ENCODE results near the gene ENDOD1.

The ENDOD1 gene

DNA sequence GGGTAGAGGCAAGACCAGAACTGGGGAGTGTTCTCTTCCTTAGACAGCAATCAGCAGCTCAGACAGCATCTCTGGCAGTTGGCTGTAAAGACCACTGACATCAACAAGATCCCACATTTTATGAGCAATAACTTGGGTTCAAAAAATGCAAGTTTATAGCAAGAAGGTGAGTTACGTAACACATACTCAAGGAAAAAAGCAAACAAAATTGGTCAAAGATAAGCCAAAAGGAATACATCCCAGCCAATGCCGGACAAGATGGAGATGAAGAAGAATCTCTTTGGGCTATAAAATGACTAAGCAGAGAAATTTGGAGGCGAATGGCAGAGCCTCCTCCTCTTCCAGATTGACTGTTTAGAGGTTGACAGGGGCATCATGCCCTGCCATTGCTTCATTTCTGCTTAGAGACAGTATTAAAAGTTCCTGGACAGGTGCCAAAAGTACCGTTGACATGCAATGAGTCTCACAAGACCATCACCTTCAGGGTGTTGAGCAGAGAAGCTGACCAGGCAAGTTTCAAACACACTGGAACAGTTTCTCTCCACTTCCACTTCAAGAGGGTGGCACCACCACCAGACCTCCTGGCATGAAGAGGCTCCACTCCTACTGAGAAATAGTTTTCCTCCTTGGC, 55.9 kb downstream of the ENDOD1 start:
- no peak for DNase-seq

DNA sequence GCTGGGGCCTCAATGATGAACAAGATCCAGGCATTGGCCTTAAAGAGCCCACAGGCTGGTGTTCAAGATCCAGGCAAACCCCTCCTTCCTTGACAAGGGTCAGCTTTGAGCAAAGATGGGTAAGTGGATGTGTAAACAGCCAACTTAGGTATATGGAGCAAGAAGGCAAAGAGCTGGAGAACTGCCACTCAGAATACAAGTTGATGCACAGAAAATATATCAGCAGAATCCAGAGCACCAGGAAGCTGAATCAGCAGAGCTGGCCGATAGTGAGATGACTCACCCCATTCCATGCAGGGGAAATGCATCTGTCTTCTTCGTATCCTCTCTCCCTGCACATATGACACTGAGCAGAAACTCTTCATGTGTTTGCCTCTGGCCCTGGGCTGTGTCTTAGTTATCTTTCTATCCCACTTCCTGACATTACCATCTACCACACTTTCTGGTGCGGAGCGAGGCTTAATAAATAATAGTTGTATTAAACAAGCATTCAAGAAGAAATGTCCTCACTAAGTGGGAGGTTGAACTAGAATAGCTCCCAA, 57.8 kb downstream of the ENDOD1 start:
- DNase-seq, result peak; percentile 96

DNA sequence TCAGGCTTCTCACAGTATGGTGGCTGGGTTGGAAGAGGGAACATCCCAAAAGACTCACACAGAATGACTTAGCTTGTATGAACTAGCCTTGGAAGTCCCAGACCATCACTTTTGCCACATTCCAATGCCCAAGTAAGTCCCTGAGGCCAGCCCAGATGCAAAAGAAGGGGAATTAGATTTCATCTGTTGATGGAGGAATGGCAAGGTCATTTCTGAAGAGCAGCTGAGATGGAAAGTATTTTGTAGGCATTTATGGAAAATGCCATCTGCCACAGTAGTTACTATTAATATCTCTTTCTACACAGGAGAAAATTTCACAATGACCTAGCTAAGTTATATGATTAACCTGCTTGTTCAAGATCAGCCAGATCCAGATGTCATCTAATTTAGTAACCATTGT, 58.8 kb downstream of the ENDOD1 start:
- no peak for DNase-seq

DNA sequence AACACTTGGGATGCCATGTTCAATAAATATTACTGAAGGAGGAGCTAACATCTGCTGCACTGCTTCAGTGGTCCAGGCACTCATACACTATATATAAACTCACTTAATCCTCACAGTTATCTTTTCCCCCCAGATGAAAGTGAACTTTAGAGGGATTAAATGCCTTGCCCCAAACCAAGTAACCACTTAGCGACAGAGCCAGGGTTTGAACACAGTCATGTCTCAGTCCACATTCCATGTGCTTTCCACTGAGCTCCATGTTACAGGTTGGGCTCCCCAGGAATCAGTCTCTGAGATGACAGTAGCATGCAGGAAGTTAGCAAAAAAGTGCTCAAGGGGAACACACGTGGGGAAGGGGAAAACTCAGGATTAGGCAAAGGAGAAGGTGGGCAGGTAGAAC, 59.3 kb downstream of the ENDOD1 start:
- DNase-seq, result no peak

DNA sequence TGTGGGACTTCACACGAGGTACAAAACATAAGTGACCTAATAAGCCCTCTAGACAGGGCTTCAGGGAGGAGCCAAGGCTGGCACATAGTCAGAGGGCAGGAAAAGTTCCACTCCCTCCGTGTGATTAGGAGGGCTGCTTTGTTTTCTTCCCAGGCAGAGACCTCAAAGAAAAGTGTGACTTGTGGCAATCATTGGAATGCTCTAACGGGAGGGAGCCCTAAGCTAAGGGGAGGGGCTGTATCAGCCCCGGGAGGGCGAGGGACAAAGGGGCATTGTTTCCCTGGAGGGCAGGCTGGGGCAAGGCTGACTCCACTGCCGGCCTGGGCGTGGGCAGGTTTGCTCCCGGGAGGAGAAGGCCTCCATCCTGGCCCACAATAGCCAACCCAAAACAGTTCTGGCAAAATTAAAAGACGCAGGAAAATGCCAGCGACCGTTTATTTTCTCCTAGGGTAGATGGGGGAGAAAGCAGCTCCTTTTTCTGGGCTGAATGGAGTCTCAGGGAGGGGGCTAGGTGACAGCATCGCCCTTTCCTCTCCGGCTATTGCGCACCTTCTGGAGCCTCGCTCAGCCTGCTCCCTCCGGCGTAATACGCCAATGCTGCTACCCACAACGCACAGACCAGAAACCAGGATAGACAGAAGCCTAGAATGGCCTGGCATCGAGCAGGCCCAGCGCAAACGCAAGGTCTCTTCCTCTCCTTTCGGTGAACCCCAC, 60.2 kb downstream of the ENDOD1 start:
- no peak for DNase-seq

DNA sequence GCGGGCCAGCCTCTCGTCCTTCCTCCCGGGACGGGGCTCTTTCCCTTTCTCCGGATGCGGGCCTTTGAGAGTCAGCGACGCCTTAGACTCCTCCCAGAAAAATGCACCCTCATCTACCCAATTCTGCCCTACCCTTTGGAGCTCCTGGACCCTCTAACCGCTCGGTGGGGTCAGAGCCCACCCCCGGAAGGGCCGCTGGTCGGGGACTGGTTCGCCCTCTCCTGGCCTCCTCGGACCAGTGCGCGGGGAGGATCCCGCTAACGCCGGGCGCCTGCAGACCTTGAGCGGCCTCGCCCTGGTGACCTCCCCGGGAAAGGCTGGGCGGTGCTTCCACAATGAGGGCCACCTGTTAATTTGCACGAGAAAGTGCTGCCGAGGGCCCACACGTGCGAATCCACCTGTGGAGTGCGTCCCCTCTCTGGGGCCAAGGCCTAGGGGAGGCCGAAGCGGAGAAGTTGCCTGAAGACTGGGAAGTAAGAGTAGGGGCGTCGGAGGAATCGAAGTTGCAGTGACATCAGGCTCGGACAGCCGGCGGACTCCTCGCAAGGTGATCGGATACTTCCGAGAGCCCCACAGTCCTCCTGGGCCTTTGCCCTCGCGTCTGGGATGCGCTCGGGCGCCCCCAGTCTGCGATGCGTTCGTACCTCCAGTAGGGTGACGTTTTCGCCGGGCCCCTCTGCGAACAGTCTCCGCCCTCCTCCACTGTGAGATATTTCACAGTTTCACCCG, 61.5 kb downstream of the ENDOD1 start:
- DNase-seq, result peak; percentile 71

DNA sequence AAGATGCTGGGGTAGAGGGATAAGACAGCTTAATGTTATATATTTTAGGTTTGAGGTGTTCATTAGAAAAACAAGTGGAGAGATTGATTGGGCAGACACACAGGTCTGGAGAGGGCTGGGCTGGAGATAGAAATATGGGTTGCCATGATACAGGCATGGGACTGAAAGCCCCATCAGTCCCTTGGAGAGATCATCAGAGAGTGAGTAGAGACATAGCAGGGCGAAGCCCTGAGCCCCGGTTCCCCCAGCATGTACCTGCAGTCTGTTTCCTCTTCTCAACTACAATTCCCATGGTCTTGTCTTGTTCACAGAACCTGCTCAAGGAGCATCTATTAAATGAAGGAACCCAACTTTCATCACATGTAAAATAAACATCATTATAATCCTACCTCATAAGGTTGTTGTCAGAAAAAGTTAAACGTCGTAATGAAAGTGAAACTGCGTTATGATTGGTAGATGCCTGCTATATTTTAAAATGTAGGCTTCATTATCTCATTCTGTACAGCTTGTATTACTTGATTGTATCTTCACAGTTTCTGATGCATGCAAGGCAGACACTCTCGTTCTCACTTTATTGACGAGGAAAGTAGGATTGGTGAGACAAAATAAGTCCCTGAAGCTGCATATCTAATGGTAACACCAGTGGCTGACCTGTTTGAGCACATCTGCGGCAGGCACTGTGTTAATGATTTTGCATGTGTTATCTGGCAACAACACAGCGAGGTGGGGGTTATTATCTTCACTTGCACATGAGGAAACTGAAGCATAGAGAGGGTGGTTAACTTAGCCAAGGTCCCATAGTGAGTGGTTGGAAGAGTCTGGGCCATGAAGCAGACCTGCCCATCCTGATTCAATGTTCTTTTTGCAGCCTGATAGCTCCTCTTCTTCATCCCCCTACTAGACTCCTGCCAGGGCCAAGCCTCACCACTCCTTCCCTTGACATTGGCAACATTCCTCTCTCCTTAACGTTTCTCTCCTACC, 63.5 kb downstream of the ENDOD1 start:
- DNase-seq, result no peak

DNA sequence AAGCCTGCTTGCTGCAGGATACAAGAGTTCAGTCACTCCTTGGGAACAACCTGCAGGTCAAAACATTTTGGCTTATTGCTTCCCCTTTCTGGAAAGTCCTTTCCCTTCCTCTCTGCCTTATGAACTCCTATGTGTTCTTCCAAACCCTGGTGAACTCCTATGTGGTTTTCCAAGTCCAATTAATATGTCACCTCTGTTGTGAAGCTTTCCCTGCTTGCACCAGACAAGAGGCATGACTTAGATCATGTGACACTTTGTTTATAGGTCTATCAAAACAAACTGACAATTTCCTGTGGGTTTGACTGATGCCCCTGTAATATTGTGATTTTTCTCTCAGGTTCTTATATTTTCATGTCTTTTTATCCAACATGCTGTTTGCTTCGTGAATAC, 64.2 kb downstream of the ENDOD1 start:
- DNase-seq, result no peak

DNA sequence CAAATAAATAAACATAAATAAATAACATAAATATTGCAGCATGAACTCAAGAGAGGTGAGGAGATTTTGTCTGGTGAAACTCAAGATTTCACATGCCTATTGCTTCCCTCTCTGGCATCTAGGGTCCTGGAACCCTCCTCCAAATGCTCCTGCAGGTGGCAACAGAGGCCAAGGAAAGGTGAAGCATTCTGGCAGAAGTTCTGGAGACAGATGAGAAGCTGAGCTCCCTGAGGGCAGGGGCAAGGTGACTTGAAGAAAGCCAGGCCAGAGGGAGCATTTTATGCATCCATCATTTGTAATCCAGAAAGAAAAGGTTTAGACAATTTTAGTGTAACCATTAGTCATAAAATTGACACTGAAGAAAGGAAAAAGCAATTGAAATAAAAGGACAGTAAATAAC, 64.9 kb downstream of the ENDOD1 start:
- DNase-seq, result peak; percentile 47

DNA sequence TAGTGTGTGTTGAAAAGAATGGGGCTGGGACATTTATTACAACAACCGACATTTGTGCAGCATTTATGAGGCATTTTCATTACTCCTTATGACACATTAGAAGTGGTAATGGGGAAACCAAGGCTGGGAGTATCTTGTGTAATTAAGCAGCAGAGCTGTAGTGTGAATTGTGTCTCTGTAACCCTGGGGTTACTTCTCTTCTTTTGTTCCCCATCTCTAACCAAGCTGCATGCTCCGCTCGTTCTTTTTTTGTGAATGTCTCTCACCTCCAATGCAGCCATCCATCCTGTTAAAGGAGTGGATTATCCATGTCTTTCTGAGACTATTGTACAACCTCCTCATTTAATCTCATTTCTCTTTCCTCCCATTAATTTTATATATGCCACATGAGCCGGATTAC, 65.7 kb downstream of the ENDOD1 start:
- no peak for DNase-seq

DNA sequence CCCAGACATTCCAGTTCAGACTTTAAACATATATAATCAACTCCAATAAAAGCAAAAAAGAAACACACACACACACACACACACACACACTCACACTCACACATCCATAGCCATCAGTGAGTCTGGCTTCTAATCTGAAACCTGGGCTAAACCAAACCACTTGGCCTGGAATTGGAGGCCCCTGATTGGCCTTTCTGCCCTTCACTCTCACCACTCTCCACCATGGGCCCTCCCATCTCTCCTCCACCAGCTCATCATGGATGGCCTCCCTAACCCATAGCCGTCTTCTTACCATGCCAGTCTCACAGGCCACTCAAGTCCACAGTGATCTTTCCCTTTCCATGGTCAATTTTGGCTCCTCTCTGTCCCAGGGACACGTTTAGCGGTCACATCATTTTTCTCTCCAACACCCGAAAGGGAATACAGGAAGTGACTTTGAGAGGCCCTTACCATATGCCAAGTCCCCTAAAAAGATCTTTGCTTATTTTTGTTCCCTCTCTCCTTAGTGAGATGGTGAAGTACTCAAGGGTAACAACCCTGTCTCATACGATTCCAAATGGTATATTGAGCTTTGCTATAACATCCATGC, 66.6 kb downstream of the ENDOD1 start:
- no peak for DNase-seq

DNA sequence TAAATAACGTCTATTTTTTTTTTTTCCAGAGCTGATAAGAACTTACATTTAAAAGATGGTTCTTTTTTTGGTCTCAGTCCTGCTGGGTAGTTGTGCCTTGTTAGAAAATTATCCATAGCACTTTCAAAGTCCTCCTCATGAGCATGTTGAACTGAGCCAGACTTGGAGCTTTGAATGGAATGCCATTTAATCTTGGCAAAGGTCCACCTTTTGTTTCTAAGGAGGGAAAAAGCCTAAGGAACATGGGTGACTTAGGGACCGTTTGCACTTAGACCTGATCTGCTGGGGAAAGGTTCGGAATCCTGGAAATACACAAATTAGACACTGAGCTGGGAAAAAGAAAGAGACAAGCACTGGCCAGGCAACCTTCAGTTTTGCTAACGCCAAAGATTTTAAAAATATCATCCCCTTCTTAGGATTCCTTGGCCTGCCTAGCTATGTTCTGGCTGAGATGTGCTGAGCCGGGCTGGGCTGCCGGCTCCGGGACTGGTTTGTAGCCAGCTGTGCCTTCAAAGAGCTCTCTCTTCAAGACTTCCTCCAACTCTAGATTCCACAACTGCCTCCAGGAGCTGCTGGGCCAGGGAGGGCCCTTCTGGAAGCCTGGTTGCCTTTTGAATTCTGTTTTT, 67.4 kb downstream of the ENDOD1 start:
- DNase-seq, result no peak

DNA sequence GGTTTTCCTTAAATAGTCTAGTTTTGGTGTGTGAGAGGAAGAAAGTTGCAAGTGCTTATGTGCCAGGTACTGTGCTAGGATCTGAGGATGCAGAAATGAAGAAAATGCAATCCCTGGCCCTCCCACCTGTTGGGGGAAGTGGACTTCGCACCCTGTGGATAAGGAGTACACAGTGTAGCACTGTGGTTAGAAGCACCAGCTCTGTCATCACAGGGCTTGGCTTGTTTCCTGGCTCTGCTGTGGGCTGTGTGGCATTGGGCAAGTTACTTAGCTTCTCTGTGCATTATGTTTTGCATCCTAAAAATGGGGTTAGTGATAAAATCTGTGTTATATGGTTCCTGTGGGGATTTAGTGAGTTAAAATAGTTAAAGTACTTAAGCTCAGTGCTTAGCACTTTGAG, 68.2 kb downstream of the ENDOD1 start:
- no peak for DNase-seq

DNA sequence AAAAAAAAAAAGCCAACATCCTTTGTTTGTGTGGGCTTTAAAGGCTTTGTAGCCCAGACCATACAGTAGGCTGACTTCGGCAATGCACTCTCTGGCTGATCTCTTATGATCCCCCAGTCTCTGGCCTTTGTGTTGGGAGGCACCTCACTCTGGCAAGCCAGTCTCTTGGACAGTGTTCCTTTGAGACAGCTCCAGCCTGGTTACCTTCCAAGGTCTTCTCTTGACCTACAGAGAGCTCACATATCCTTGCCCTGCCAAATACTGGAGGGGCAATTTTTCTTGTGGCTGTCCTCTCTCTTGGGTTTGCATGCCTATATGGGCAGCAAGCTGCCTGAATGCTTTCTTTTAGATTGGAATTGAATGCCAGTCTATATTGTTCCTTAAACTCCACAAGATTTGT, 71.6 kb downstream of the ENDOD1 start:
- no peak for DNase-seq

DNA sequence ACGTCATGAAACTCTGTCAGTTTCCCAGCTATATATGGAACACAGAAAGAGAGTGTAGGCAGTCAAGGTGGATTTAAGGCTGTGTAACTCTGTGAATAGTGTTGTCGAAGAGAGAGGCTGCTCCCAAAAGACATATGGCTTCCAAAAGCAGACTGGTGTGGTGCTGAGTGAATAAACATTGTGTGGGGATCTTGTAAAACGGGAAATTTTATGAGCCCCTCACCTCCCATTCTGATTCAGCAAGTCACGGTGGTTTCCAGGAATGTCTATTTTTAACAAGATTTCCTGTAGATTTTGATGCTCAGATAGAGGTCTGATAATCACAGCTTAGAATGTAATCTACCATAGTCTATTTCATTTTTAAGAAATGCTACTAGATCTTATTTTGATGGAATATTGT, 73.5 kb downstream of the ENDOD1 start:
- no peak for DNase-seq

DNA sequence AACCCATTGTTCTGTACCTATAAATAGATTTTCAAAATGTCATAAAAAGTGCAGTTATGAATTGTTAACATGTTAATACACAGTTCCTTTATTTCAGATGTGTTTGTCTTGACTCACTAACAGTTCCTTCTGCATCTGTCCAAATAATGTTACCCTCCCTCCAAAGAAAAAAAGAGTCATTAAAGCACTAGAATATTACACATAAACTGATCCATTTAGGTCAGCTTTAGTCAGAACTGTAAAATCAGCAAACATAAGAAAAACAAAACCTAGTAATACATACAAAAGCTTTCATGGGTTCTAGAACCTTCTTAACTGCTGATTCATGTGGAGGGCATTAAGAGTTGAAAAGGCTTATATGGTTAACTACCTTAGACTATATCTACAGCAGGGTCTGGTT, 76.0 kb downstream of the ENDOD1 start:
- DNase-seq, result no peak

DNA sequence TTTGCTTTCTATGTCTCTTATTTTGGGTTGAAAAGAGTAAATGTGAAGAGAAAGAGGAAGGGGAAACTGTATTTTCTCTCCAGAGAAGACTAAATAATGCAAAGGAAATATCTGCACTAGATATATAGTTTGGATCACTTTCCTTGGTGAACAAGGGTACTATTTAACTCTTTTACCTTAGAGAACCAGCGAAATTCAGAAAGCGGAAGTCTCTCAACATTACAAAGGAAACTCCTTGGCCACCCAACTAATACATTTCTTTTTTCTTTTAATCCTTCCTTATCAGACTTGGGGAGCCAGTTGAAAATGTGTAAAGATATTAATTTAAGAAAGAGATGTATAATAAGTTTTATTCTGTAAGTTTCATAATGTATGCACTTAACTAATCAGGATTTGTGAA, 77.1 kb downstream of the ENDOD1 start:
- no peak for DNase-seq

DNA sequence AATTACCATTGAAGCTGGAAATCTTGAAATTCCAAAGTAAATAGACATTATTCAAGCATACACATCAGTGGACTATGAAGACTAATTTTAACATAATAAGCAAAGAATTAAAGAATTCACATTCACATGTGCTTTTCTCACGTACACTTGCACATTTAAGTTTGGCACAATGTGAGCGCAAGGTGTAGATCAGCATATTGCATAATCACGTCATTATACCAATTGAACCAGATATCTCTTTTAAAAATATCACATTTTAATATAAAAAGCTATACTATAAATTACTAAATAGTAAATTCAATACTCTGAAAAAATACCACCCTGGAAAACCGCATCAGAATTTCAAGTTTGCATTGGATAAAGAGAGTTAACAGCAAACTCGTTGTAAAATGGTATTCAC, 80.6 kb downstream of the ENDOD1 start:
- no peak for DNase-seq

DNA sequence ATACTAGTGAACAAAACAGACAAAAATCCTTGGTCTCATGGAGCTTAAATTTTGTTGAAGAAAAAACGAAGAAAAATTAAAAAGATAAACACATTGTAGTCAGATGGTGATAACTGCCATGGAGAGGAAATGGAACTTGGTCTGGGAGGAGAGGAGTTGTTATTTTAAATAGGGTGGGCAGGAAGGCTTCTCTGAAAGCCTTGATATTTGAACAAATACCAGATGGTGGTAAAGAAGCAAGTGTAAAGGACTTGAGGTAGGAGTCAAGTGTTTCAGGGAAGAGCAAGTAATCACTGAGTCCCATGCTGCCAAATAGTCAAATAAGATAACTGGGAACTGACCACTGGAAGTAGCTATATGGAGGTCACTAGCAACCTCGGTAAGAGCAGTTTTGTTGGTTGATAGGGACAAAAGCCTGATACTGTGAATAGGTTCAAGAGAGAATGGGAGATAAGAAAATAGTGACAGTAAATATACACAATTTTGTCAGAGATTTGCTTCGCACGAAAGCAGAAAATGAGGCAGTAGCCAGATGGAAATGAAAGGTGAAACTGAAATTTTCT, 86.3 kb downstream of the ENDOD1 start:
- DNase-seq, result no peak
